SH-SY5Y (cell line): ENCODE results near the gene RDH16.

Experiments used
- GATA2 ChIP-seq: IDR thresholded peaks from 2 replicates; pipeline ENCODE4 v1.6.1; 2011; ENCODE audit warnings: mild to moderate bottlenecking, low read depth, low read length
- GATA3 ChIP-seq: IDR thresholded peaks from 2 replicates; pipeline ENCODE4 v1.6.1; 2011; ENCODE audit warnings: low read depth, mild to moderate bottlenecking, low read length, moderate library complexity

RDH16 gene

DNA sequence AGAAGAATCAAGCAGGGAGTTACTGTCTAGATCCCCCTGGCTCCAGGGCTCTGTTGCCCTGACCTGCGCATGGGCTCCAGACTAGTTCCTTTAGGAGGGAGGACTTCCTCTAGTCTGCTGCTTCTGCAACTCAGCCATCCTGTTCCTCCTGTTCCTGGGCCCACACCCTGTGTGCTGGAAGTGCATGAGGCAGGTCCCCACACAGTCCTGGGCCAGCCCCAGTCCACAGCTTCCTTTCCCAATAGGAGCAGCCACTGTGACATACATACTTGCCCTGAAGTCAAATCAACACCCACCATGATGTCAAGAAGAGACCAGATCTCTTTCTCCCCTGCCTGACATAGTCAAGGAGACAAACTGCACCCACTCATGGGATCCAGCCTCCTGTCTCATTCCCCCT lies 24.5 kb downstream of the RDH16 start:
- no peak for TF ChIP-seq GATA3
- TF ChIP-seq GATA2, result no peak

GRCh38 chr12:56932146-56932545 lies 25.3 kb downstream of the RDH16 start:
- TF ChIP-seq GATA2 (no peak), GATA3 (no peak)

GRCh38 chr12:56931474-56931978 lies 25.9 kb downstream of the RDH16 start:
- TF ChIP-seq GATA2 (no peak), GATA3 (no peak)

GRCh38 chr12:56930241-56930640 lies 27.2 kb downstream of the RDH16 start:
- TF ChIP-seq GATA2, result no peak
- TF ChIP-seq GATA3, result no peak

DNA sequence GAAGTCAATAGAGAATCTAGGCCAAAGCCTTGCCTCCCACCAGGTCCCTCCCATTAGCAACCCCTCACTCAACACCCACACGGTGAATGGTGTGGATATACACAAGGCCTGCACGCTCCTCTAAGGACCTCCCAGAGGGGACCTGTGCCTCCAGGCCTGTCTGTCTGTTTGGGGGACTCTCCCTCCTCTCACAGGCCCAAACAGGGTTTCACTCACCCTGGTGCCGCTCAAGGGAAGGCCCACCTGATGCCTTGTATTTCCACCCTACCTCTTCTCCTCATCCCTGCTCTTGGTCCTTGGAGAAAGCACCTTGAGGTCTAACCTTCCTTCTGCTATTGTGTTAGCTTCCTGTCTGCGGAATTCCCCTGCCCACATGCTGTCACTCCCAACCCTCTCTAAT lies 27.6 kb downstream of the RDH16 start:
- no peak for TF ChIP-seq GATA3
- TF ChIP-seq GATA2, result no peak

DNA sequence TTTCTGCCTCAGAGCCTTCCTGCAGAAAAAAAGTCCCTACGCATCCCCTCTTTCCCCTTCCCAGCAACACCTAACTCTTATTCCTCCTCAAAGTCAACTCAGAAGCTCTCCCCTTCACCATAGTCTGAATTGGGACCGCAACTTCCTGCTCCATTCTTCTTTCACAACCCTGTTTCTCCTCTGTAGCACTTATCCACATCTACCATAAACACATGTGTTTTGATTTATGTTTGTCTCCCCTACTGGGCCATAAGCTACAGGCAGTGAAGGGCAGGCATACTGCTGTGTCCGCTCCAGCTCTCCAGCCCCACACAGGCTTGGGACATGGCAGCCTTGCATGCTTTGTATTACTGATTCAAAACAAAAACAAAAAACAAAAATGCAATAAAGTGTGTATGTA lies 29.1 kb downstream of the RDH16 start:
- TF ChIP-seq GATA2, result no peak
- no peak for TF ChIP-seq GATA3

GRCh38 chr12:56927281-56927680 lies 30.1 kb downstream of the RDH16 start:
- TF ChIP-seq GATA2, result no peak

DNA sequence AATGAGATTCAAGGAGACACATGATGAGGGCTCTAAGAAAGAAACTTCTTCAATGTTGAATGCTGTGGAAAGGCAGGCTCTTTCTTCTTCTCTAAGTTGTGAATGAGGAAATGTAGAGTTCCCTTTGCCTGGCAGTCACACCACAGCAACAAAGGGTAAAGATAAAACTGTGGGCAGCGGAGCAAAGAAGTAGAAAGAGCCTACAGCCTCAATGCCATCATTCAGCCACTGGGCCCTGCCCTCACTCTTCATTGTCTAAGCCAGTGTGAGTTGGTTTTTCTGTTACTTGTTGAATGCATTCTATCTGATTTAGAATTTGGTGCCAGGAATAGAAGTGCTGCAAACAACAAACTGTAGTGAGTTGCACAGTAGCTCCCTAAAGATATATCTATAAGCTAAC lies 35.4 kb downstream of the RDH16 start:
- no peak for TF ChIP-seq GATA2
- no peak for TF ChIP-seq GATA3

DNA sequence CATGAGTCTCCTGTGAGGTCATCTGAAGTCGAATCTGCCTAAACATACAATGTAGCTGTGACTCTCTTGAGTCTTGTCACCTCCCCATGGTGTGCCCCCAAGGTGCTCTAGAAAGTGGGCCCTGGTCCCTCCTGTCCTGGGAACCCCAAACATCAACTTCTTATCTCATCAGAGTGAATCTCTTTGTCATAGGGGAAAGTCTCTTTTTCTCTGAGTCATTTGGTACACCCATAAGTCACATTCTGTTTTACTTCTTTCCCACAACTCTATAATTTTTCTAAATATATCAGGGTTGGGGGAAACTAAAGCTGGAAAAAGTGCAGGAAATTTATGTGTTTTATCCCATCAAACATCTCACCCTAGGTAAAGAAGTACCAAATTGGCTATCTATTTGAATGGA lies 36.1 kb downstream of the RDH16 start:
- TF ChIP-seq GATA2, result no peak
- no peak for TF ChIP-seq GATA3

DNA sequence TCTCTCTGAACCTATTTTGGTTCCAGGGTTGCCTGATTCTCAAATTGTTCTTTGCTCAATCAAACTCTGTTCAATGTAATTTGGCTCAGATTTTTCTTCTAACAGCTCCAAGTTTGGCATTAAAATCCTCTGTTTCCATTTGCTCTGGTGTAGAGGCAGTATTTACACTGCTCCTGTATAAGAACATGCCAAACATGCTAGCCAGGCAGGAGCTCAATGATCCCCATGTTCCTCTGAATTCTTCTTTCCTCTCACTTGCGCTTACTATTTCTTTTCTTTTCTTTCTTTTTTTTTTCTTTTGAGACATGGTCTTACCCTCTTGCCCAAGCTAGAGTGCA lies 40.4 kb downstream of the RDH16 start:
- TF ChIP-seq GATA3 (no peak), GATA2 (no peak)

- no peak for TF ChIP-seq GATA2
- no peak for TF ChIP-seq GATA3
These were observed 41.0 kb downstream of the RDH16 start for GRCh38 chr12:56916296-56916995.

- TF ChIP-seq GATA2, result no peak
- TF ChIP-seq GATA3, result no peak
These were observed 42.7 kb downstream of the RDH16 start for GRCh38 chr12:56914724-56915123.

GRCh38 chr12:56914256-56914655 lies 43.2 kb downstream of the RDH16 start:
- TF ChIP-seq GATA3, result no peak
- no peak for TF ChIP-seq GATA2

- TF ChIP-seq GATA2 (no peak), GATA3 (no peak)
These were observed 49.3 kb downstream of the RDH16 start for GRCh38 chr12:56908136-56908535.

GRCh38 chr12:56905852-56906251 lies 51.6 kb downstream of the RDH16 start:
- TF ChIP-seq GATA2 (no peak), GATA3 (no peak)

DNA sequence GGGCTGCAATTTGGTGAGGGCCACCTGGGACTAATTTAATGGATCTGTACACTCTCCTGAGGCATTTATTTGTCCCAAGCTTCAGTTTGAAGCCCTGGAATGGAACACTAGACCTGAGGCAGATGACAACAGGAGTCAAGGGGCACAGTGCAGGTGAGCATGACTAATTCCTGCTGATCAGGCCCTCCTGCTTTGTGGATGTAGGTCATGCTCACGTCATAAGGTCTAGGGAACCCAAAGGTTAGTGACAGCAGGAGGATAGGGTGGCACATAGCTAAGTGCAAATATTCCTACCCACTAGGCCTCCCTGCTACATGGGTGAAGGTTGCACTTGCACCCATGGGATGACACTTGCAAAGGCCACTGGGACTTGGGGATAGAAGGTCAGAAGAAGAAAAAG lies 54.0 kb downstream of the RDH16 start:
- TF ChIP-seq GATA2 (no peak), GATA3 (no peak)
